Breast epithelium (tissue), 4 donors: Measurements from ENCODE around the gene ZMYND8. TPM values are rescaled to one million over a fixed set of nuclear protein-coding genes. Genes with fewer than 3 reads are reported as not detected.

ENCODE experiments used
- DNase-seq, 2 donors: peaks; one replicate each; pipeline ENCODE4 v3.0.0-alpha.2; 2019; ENCODE audit warnings: low spot score in 2 of 2
- H3K27ac ChIP-seq, 2 donors: fragments of 200-600 bp; sonication (generic) in 1 of 2; one replicate each; pipeline ENCODE4 v1.5.1; 2016 to 2019; ENCODE audit warnings: mild to moderate bottlenecking in 1 of 2
- H3K27me3 ChIP-seq, 2 donors: fragments of 200-600 bp; sonication (generic) in 1 of 2; one replicate each; pipeline versions ENCODE4 v1.5.1 to v1.6.0; 2017 to 2019; ENCODE audit warnings: control low read depth in 1 of 2, mild to moderate bottlenecking in 1 of 2
- H3K36me3 ChIP-seq: fragments of 200-600 bp; one replicate; pipeline ENCODE4 v1.5.1; 2019
- H3K4me1 ChIP-seq, 2 donors: fragments of 200-600 bp; sonication (generic); one replicate each; pipeline ENCODE4 v1.5.1; 2016 to 2019; ENCODE audit warnings: control low read depth in 1 of 2
- H3K4me3 ChIP-seq, 3 donors: fragments of 200-600 bp; sonication (generic); 1 replicate in 2 of 3; 2 replicates in 1 of 3; pipeline ENCODE4 v1.5.1; 2016 to 2019; ENCODE audit warnings: mild to moderate bottlenecking in 3 of 3, moderate library complexity in 2 of 3
- H3K9me3 ChIP-seq, 2 donors: fragments of 200-600 bp; sonication (generic) in 1 of 2; one replicate each; pipeline ENCODE4 v1.5.1; 2016 to 2019; ENCODE audit warnings: control low read depth in 1 of 2
- POLR2A ChIP-seq: fragments of 450-650 bp; IDR thresholded peaks from one replicate; pipeline ENCODE4 v1.6.1; 2016; ENCODE audit warnings: antibody characterized with exemption, mild to moderate bottlenecking, moderate library complexity
- POLR2AphosphoS5 ChIP-seq, 3 donors: sonication (generic); formaldehyde crosslinking; IDR thresholded peaks; one replicate each; pipeline ENCODE4 v1.6.1; 2017; ENCODE audit warnings: antibody characterized with exemption in 3 of 3
- intact Hi-C: fragments of 100-400 bp; cut with DNase I; formaldehyde crosslinking; loops from one replicate; pipeline ENCODE4 v1.15.1; 2023; ENCODE audit warnings: low total_unique reads
- total RNA-seq, 3 donors: library from RNA; depleted of rRNA; stranded (reverse); fragments of >200 nt; gene quantifications; one replicate each; pipeline ENCODE4 v1.1.0, GENCODE V29; 2016
- TF ChIP-seq, protein P1 (sequence below), 3 donors: fragments of 450-650 bp; IDR thresholded peaks; one replicate each; pipeline ENCODE4 v1.5.1; 2016 to 2017; ENCODE audit warnings: antibody characterized with exemption in 3 of 3, mild to moderate bottlenecking in 3 of 3, moderate library complexity in 3 of 3

Gene ZMYND8
- total RNA-seq, 3 donors from 2014 or later, result 40.6 to 47.7 (median 41.4) TPM

GRCh38 chr20:47173596-47174216, 182.8 kb downstream of the ZMYND8 start:
- intact Hi-C loops, result no loop called here
- Histone ChIP-seq H3K36me3 (no peaks in the 10 kb centered on the region), H3K4me3 (no peak overlapping the region), H3K4me1 (no peaks in the 10 kb centered on the region), H3K27me3 (no peaks in the 10 kb centered on the region), H3K9me3 (no peaks in the 10 kb centered on the region), H3K27ac (no peak overlapping the region)
- TF ChIP-seq POLR2AphosphoS5 (IDR thresholded peaks at IDR 0.05) (no peak), POLR2A (no peak)
- TF ChIP-seq, protein P1, sequence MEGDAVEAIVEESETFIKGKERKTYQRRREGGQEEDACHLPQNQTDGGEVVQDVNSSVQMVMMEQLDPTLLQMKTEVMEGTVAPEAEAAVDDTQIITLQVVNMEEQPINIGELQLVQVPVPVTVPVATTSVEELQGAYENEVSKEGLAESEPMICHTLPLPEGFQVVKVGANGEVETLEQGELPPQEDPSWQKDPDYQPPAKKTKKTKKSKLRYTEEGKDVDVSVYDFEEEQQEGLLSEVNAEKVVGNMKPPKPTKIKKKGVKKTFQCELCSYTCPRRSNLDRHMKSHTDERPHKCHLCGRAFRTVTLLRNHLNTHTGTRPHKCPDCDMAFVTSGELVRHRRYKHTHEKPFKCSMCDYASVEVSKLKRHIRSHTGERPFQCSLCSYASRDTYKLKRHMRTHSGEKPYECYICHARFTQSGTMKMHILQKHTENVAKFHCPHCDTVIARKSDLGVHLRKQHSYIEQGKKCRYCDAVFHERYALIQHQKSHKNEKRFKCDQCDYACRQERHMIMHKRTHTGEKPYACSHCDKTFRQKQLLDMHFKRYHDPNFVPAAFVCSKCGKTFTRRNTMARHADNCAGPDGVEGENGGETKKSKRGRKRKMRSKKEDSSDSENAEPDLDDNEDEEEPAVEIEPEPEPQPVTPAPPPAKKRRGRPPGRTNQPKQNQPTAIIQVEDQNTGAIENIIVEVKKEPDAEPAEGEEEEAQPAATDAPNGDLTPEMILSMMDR (IDR thresholded peaks at IDR 0.05), result no peak
- DNase-seq, result no peak

GRCh38 chr20:47172579-47172978, 183.9 kb downstream of the ZMYND8 start:
- Histone ChIP-seq H3K27ac (no peak overlapping the region), H3K4me3 (no peak overlapping the region), H3K9me3 (no peaks in the 10 kb centered on the region), H3K4me1 (no peaks in the 10 kb centered on the region), H3K36me3 (no peaks in the 10 kb centered on the region), H3K27me3 (no peaks in the 10 kb centered on the region)
- intact Hi-C loops, result no loop called here
- TF ChIP-seq POLR2A (no peak), POLR2AphosphoS5 (IDR thresholded peaks at IDR 0.05) (no peak)
- TF ChIP-seq, protein P1 (IDR thresholded peaks at IDR 0.05), result no peak
- no peak for DNase-seq

GRCh38 chr20:47167846-47168245, 188.7 kb downstream of the ZMYND8 start:
- Histone ChIP-seq H3K4me1 (no peaks in the 10 kb centered on the region), H3K4me3 (no peak overlapping the region), H3K27me3 (no peaks in the 10 kb centered on the region), H3K27ac (no peak overlapping the region), H3K36me3 (no peaks in the 10 kb centered on the region), H3K9me3 (no peaks in the 10 kb centered on the region)
- DNase-seq, result no peak
- intact Hi-C loops, result no loop called here
- TF ChIP-seq, protein P1 (IDR thresholded peaks at IDR 0.05), result no peak
- no peak for TF ChIP-seq POLR2A
- no peak for TF ChIP-seq POLR2AphosphoS5 (IDR thresholded peaks at IDR 0.05)

DNA sequence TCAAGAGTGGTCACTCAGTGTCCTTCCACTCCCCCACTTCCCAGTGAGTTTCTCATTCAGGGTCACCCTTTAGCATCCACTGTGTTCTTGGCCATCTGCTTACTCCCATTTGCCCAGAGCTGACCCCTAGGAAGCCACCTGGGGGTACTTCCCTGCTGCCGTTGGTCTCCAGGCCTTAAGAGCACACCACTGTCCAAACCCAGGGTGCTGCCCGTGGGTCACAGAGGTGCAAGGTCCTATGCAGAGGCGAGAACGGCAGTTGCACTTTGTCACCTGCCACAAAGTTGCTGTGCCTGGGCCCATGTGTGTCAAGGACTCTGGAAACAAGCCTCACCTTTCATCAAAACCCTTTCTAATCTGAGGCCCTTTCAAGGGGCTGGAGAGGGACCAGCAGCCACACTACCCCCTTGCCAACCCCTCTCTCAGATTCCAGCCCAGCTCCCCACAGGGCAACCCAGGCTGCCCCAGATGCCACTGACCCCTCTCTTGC, 191.1 kb downstream of the ZMYND8 start:
- Histone ChIP-seq H3K4me1 (no peaks in the 10 kb centered on the region), H3K9me3 (no peaks in the 10 kb centered on the region), H3K27ac (no peak overlapping the region), H3K36me3 (no peaks in the 10 kb centered on the region), H3K27me3 (no peaks in the 10 kb centered on the region), H3K4me3 (no peak overlapping the region)
- DNase-seq, result no peak
- intact Hi-C loops, result no loop called here
- TF ChIP-seq, protein P1 (IDR thresholded peaks at IDR 0.05), result no peak

GRCh38 chr20:47164140-47164539, 192.4 kb downstream of the ZMYND8 start:
- Histone ChIP-seq H3K4me1 (no peaks in the 10 kb centered on the region), H3K9me3 (no peaks in the 10 kb centered on the region), H3K4me3 (no peak overlapping the region), H3K27me3 (no peaks in the 10 kb centered on the region), H3K27ac (no peak overlapping the region), H3K36me3 (no peaks in the 10 kb centered on the region)
- DNase-seq, result no peak
- TF ChIP-seq, protein P1 (IDR thresholded peaks at IDR 0.05), result no peak
- TF ChIP-seq POLR2A, result no peak
- no peak for TF ChIP-seq POLR2AphosphoS5 (IDR thresholded peaks at IDR 0.05)
- intact Hi-C loops, result no loop called here
